ENCODE measurements around the gene HEXIM1. TPM values are rescaled to one million over a fixed set of nuclear protein-coding genes. Genes with fewer than 3 reads are reported as not detected.

HEXIM1 gene
- total RNA-seq = 65.9 and 67.9 TPM in 2 replicates

- peak within 1 kb of the TSS; percentile 96 for H3K4me3 Mint-ChIP-seq
- H3K9me3 Mint-ChIP-seq = no peaks in the 10 kb centered on the region
- H3K27me3 Mint-ChIP-seq (ENCODE audit: insufficient read depth) = no peaks in the 10 kb centered on the region
- DNase-seq (ENCODE audit: low spot score) = peak; percentile 99
- H3K27ac Mint-ChIP-seq = peak within 1 kb of the TSS; percentile 98
- peaks cover 17% of the 10 kb centered on the region for H3K36me3 Mint-ChIP-seq (ENCODE audit: low read depth)
- intact Hi-C loops (cut with micrococcal nuclease) = loop anchor here (1.0 to 2.0 kb wide), 6 partner anchors 13 to 169 kb away; partner anchors contain the start of genes HEXIM2, MAP3K14 and NMT1
- H3K4me1 Mint-ChIP-seq (ENCODE audit: low read depth) = peaks cover 26% of the 10 kb centered on the region
Measured at GRCh38 chr17:45148183-45149036, at the start of gene HEXIM1. HEXIM1 (plus strand) TSS chr17:45148475; CDS start chr17:45149191, 716 bp downstream.

- H3K27me3 Mint-ChIP-seq (ENCODE audit: insufficient read depth) = no peaks in the 10 kb centered on the region
- no peaks in the 10 kb centered on the region for H3K4me1 Mint-ChIP-seq (ENCODE audit: low read depth)
- peaks cover 41% of the 10 kb centered on the region for H3K36me3 Mint-ChIP-seq (ENCODE audit: low read depth)
- no peak overlapping the region for H3K4me3 Mint-ChIP-seq
- no peak overlapping the region for H3K27ac Mint-ChIP-seq
- intact Hi-C loops (cut with micrococcal nuclease) = loop anchor here (1.0 kb wide), 1 partner anchor 179 kb away; no protein-coding TSS in a partner anchor
- H3K9me3 Mint-ChIP-seq = no peaks in the 10 kb centered on the region
- DNase-seq (ENCODE audit: low spot score) = peak; percentile 58
Measured at GRCh38 chr17:45098869-45099616, 49.2 kb upstream of the HEXIM1 start.

DNA sequence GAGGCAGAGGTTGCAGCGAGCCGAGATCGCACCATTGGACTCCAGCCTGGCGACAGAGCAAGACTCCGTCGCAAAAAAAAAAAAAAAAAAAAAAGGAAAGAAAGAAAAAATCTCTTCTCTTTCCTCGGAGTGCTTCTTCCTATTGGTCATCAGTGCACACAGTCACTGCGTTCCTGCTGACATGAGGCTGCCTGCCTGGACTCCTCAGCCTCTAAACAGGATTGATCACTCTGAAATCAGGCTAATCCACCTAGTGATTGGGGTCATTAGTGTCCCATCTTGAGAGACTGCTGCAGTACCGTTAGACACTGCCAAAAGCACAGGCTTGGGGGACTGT, 46.8 kb upstream of the HEXIM1 start:
- H3K4me3 Mint-ChIP-seq = no peak overlapping the region
- no peak for DNase-seq (ENCODE audit: low spot score)
- intact Hi-C loops (cut with micrococcal nuclease) = no loop called here
- H3K4me1 Mint-ChIP-seq (ENCODE audit: low read depth) = no peaks in the 10 kb centered on the region
- no peak overlapping the region for H3K27ac Mint-ChIP-seq
- H3K36me3 Mint-ChIP-seq (ENCODE audit: low read depth) = peaks cover 35% of the 10 kb centered on the region
- H3K27me3 Mint-ChIP-seq (ENCODE audit: insufficient read depth) = no peaks in the 10 kb centered on the region
- no peaks in the 10 kb centered on the region for H3K9me3 Mint-ChIP-seq

DNA sequence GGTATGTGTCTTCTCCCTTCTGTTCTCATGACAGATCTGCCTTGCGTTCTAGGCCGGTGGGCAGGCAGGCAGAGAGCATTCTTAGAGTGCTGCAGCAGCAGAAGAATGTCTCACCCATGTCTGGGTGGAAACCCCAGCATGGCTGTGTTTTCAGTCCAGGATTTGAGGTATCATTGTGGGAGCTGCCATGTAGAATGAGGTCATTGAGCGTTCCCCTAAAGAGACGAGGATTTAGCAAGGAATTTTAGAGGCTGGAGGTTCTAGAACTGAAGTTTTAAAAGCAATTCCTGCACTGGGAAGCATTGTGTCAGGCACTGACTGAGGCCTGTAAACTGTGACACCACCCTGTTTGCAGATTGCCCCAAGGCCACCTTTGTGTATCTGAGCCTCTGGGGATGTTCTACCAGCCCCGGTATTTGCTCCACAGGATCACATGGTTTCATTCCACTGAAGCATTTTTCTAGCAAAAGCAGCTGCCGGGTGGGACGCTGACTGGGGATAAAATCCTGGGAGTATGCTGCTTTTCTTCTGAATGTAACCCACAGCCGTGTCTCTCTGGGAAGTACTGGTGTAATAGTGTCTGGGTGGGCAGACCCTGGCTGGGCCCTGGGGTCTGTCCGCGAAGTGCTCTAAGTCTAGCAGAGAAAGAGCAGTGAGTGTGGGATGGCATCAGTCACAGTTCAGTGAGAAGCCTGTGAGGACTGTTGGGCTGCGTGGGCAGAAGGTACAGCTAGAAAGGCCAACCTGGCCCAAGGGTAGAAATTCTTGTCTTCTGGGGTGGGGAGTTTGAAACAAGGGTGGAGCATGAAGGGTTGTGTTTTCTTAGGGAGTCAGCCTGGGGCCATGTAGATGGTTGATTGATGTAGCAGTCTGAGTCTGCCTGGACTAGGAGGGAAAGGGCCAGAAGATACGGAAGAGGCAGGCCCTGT, 46.1 kb upstream of the HEXIM1 start:
- H3K27ac Mint-ChIP-seq = no peak overlapping the region
- H3K4me3 Mint-ChIP-seq = no peak overlapping the region
- H3K9me3 Mint-ChIP-seq = no peaks in the 10 kb centered on the region
- intact Hi-C loops (cut with micrococcal nuclease) = no loop called here
- H3K27me3 Mint-ChIP-seq (ENCODE audit: insufficient read depth) = no peaks in the 10 kb centered on the region
- DNase-seq (ENCODE audit: low spot score) = no peak
- peaks cover 33% of the 10 kb centered on the region for H3K36me3 Mint-ChIP-seq (ENCODE audit: low read depth)
- no peaks in the 10 kb centered on the region for H3K4me1 Mint-ChIP-seq (ENCODE audit: low read depth)

- Mint-ChIP-seq H3K36me3 (ENCODE audit: low read depth) (peaks cover 32% of the 10 kb centered on the region), H3K4me3 (no peak overlapping the region), H3K27me3 (ENCODE audit: insufficient read depth) (no peaks in the 10 kb centered on the region), H3K9me3 (no peaks in the 10 kb centered on the region), H3K27ac (no peak overlapping the region), H3K4me1 (ENCODE audit: low read depth) (no peaks in the 10 kb centered on the region)
- no peak for DNase-seq (ENCODE audit: low spot score)
- intact Hi-C loops (cut with micrococcal nuclease) = no loop called here
Measured at GRCh38 chr17:45102856-45103255, 45.4 kb upstream of the HEXIM1 start.

- H3K27ac Mint-ChIP-seq = no peak overlapping the region
- intact Hi-C loops (cut with micrococcal nuclease) = no loop called here
- H3K36me3 Mint-ChIP-seq (ENCODE audit: low read depth) = peaks cover 31% of the 10 kb centered on the region
- no peak for DNase-seq (ENCODE audit: low spot score)
- no peaks in the 10 kb centered on the region for H3K27me3 Mint-ChIP-seq (ENCODE audit: insufficient read depth)
- no peak overlapping the region for H3K4me3 Mint-ChIP-seq
- no peaks in the 10 kb centered on the region for H3K4me1 Mint-ChIP-seq (ENCODE audit: low read depth)
- no peaks in the 10 kb centered on the region for H3K9me3 Mint-ChIP-seq
Measured at GRCh38 chr17:45103269-45103795, 44.9 kb upstream of the HEXIM1 start.

- intact Hi-C loops (cut with micrococcal nuclease) = no loop called here
- Mint-ChIP-seq H3K27me3 (ENCODE audit: insufficient read depth) (no peaks in the 10 kb centered on the region), H3K27ac (no peak overlapping the region), H3K9me3 (no peaks in the 10 kb centered on the region), H3K4me1 (ENCODE audit: low read depth) (no peaks in the 10 kb centered on the region), H3K4me3 (no peak overlapping the region), H3K36me3 (ENCODE audit: low read depth) (peaks cover 28% of the 10 kb centered on the region)
- no peak for DNase-seq (ENCODE audit: low spot score)
Measured at GRCh38 chr17:45104029-45104428, 44.2 kb upstream of the HEXIM1 start.

DNA sequence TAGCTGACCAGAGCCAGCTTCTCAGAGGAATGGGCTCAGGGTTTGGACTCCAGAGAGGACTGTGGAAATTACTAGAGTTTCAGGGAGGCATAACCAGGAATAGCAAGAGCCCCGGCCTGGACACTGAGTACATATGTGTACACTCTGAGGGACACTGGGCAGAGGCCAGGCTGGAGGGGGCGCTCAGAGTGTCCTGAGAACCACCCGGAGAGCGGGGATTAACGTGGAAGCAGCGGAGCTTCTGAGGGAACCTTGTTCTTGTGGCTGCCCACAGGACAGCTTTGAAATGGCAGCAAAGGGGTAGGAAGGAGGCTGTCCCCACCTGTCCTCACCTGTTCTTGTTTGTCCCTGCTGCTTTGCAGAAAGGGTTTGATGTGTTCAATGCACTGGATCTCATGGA, 43.8 kb upstream of the HEXIM1 start:
- H3K4me1 Mint-ChIP-seq (ENCODE audit: low read depth) = no peaks in the 10 kb centered on the region
- no peaks in the 10 kb centered on the region for H3K9me3 Mint-ChIP-seq
- DNase-seq (ENCODE audit: low spot score) = no peak
- intact Hi-C loops (cut with micrococcal nuclease) = no loop called here
- H3K4me3 Mint-ChIP-seq = no peak overlapping the region
- H3K27ac Mint-ChIP-seq = no peak overlapping the region
- H3K27me3 Mint-ChIP-seq (ENCODE audit: insufficient read depth) = no peaks in the 10 kb centered on the region
- peaks cover 25% of the 10 kb centered on the region for H3K36me3 Mint-ChIP-seq (ENCODE audit: low read depth)

GRCh38 chr17:45104907-45105624, 43.2 kb upstream of the HEXIM1 start:
- no peak overlapping the region for H3K4me3 Mint-ChIP-seq
- intact Hi-C loops (cut with micrococcal nuclease) = no loop called here
- H3K27me3 Mint-ChIP-seq (ENCODE audit: insufficient read depth) = no peaks in the 10 kb centered on the region
- H3K27ac Mint-ChIP-seq = no peak overlapping the region
- no peaks in the 10 kb centered on the region for H3K4me1 Mint-ChIP-seq (ENCODE audit: low read depth)
- no peaks in the 10 kb centered on the region for H3K9me3 Mint-ChIP-seq
- DNase-seq (ENCODE audit: low spot score) = no peak
- peaks cover 25% of the 10 kb centered on the region for H3K36me3 Mint-ChIP-seq (ENCODE audit: low read depth)

GRCh38 chr17:45106096-45106495, 42.2 kb upstream of the HEXIM1 start:
- no peaks in the 10 kb centered on the region for H3K4me1 Mint-ChIP-seq (ENCODE audit: low read depth)
- H3K27ac Mint-ChIP-seq = no peak overlapping the region
- H3K9me3 Mint-ChIP-seq = no peaks in the 10 kb centered on the region
- intact Hi-C loops (cut with micrococcal nuclease) = no loop called here
- DNase-seq (ENCODE audit: low spot score) = no peak
- H3K27me3 Mint-ChIP-seq (ENCODE audit: insufficient read depth) = no peaks in the 10 kb centered on the region
- H3K4me3 Mint-ChIP-seq = no peak overlapping the region
- H3K36me3 Mint-ChIP-seq (ENCODE audit: low read depth) = peaks cover 25% of the 10 kb centered on the region

GRCh38 chr17:45106582-45106981, 41.7 kb upstream of the HEXIM1 start:
- H3K4me1 Mint-ChIP-seq (ENCODE audit: low read depth) = no peaks in the 10 kb centered on the region
- intact Hi-C loops (cut with micrococcal nuclease) = no loop called here
- H3K4me3 Mint-ChIP-seq = no peak overlapping the region
- peaks cover 25% of the 10 kb centered on the region for H3K36me3 Mint-ChIP-seq (ENCODE audit: low read depth)
- DNase-seq (ENCODE audit: low spot score) = no peak
- no peaks in the 10 kb centered on the region for H3K27me3 Mint-ChIP-seq (ENCODE audit: insufficient read depth)
- H3K9me3 Mint-ChIP-seq = no peaks in the 10 kb centered on the region
- H3K27ac Mint-ChIP-seq = no peak overlapping the region
